Measurements from ENCODE around the gene HIRIP3.
A peak's percentile ranks its signal among the peaks of the same experiment; 100 is the strongest.

HIRIP3 gene

DNA sequence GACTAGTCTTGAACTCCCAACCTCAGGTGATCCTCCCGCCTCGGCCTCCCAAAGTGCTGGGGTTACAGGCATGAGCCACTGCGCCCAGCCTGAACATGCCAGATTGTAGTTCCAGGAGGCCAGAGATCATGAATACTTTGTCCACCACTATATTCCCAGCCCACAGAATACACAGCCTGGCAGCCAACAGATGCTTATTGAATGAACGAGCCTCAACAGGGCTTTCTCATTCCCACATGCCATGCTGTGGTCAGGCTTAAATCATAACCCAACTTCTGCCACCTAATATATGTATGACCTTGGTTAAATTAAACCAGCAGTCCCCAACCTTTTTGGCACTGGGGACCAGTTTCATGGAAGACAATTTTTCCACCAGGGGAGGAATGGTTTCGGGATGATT lies 36.7 kb downstream of the HIRIP3 start:
- Histone ChIP-seq H3K9me3 (ENCODE audit: control insufficient read depth, insufficient read depth, low read length) (no peaks in the 10 kb centered on the region), H3K27ac (ENCODE audit: low read length) (no peak overlapping the region), H3K36me3 (ENCODE audit: control insufficient read depth, insufficient read depth, low read length) (no peaks in the 10 kb centered on the region), H3K4me1 (ENCODE audit: control insufficient read depth, insufficient read depth, low read length) (peaks cover 3% of the 10 kb centered on the region; the same call in 1 of the 2 replicates), H3K4me3 (ENCODE audit: low read length) (no peak overlapping the region), H3K27me3 (ENCODE audit: control insufficient read depth, insufficient read depth, low read length) (no peaks in the 10 kb centered on the region)
- WGBS (ENCODE audit: insufficient coverage, insufficient read length): no CpG with 5 or more reads among the region's 5 CpGs
- DNase-seq (ENCODE audit: low read depth, low spot score): no peak

DNA sequence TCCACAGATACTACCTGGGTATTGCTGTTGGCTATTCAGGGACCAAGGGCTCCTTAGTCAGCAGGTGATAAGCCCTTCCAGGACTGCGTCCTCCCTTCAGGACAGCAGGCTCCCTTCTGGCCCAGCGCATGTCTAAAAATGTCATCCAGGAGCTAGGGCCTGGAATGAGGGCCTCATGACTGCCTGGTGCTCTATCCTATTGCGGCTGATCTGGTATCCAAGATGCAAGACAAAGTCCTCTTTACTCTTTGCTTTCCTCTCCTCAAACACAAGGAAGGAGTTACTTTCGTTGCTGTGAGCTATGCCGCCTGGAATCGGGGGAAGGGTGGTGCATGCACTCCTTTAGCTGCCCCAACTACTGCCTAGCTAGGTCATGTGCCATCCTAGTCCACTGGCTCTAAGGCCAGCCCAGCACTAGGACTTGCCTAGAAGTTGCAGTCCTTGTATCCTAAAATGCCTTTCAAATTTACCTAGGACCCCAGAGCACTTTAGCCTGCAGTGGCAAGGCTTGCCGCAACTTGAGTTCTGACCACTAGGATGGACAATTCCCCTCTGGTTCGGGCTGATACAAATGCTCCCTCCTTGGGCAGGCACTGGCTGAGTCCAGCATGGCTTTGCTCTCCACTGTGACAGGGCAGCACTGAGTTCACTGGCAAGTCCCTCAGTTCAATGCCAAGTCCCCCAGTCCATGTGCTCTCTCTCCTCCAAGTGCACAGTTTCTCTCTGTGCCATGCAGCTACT lies 43.6 kb downstream of the HIRIP3 start:
- H3K4me3 ChIP-seq (ENCODE audit: low read length): no peak overlapping the region
- H3K9me3 ChIP-seq (ENCODE audit: control insufficient read depth, insufficient read depth, low read length): no peaks in the 10 kb centered on the region
- 0 out of 2 replicates have a peak, but pooled peaks cover 2% of the 10 kb centered on the region for H3K4me1 ChIP-seq (ENCODE audit: control insufficient read depth, insufficient read depth, low read length)
- no peak for DNase-seq (ENCODE audit: low read depth, low spot score)
- no peak overlapping the region for H3K27ac ChIP-seq (ENCODE audit: low read length)
- WGBS (ENCODE audit: insufficient coverage, insufficient read length): no CpG with 5 or more reads among the region's 8 CpGs
- H3K36me3 ChIP-seq (ENCODE audit: control insufficient read depth, insufficient read depth, low read length): no peaks in the 10 kb centered on the region
- H3K27me3 ChIP-seq (ENCODE audit: control insufficient read depth, insufficient read depth, low read length): no peaks in the 10 kb centered on the region

- Histone ChIP-seq H3K4me1 (ENCODE audit: control insufficient read depth, insufficient read depth, low read length) (0 out of 2 replicates have a peak, but pooled peaks cover 2% of the 10 kb centered on the region), H3K27me3 (ENCODE audit: control insufficient read depth, insufficient read depth, low read length) (no peaks in the 10 kb centered on the region), H3K9me3 (ENCODE audit: control insufficient read depth, insufficient read depth, low read length) (no peaks in the 10 kb centered on the region), H3K27ac (ENCODE audit: low read length) (no peak overlapping the region), H3K4me3 (ENCODE audit: low read length) (no peak overlapping the region), H3K36me3 (ENCODE audit: control insufficient read depth, insufficient read depth, low read length) (no peaks in the 10 kb centered on the region)
- DNase-seq (ENCODE audit: low read depth, low spot score): no peak
- no CpG with 5 or more reads among the region's 4 CpGs for whole genome bisulfite sequencing (ENCODE audit: insufficient coverage, insufficient read length)
Observed at GRCh38 chr16:29950806-29951461, 44.5 kb downstream of the HIRIP3 start.

DNA sequence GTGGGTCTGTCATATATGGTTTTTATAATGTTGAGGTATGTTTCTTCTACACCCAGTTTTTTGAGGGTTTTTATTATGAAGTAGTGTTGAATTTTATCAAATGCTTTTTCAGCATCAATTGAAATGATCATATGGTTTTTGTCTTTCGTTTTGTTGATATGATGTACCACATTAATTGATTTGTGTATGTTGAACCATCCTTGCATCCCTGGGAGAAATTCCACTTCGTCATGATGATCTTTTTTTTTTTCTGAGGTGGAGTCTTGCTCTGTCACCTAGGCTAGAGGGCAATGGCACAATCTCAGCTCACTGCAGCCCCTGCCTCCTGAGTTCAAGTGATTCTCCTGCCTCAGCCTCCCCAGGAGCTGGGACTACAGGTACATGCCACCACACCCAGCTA lies 47.5 kb downstream of the HIRIP3 start:
- no peak overlapping the region for H3K27ac ChIP-seq (ENCODE audit: low read length)
- 0 out of 2 replicates have a peak, but pooled peaks cover 2% of the 10 kb centered on the region for H3K4me1 ChIP-seq (ENCODE audit: control insufficient read depth, insufficient read depth, low read length)
- H3K36me3 ChIP-seq (ENCODE audit: control insufficient read depth, insufficient read depth, low read length): no peaks in the 10 kb centered on the region
- no CpG with 5 or more reads among the region's 2 CpGs for WGBS (ENCODE audit: insufficient coverage, insufficient read length)
- H3K27me3 ChIP-seq (ENCODE audit: control insufficient read depth, insufficient read depth, low read length): no peaks in the 10 kb centered on the region
- DNase-seq (ENCODE audit: low read depth, low spot score): no peak
- H3K9me3 ChIP-seq (ENCODE audit: control insufficient read depth, insufficient read depth, low read length): no peaks in the 10 kb centered on the region
- no peak overlapping the region for H3K4me3 ChIP-seq (ENCODE audit: low read length)

DNA sequence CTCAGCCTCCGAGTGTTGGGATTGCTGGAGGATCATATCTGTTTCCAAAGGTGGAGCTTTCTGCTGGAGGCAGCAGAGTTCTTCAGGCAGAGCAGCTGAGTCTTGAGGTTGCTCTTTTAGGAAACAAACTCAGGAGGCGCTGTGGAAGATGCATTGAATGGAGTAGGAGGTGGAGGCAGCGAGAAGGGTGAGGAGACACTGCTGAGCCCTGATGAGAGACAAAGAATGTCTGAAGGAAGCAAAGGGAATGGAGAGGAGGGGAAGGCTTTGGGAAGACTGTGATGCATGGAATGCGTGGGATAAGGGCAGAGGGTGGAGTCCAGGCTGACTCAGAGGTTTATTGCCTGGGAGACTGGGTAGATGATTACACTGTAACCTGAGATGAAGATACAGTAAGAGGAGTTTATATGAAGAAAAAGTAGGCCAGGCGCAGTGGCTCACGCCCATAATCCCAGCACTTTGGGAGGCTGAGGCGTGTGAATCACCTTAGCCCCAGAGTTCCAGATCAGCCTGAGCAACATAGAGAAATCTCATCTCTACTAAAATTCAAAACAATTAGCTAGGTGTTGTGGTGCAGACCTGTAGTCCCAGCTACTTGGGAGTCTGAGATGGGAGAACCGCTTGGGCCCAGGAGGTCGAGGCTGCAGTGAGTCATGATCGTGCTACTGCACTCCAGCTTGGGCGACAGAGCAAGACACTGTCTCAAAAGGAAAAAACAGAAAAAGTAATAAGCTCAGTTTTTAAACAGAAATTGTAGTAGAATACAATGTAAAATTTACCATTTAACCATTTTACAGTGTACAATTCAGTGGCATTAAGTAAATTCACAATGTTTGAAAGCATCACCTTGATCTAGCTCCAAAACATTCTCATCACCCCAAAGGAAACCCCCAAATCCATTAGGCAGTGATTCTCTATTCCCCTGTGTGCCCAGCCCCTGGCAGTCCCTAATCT lies 51.3 kb downstream of the HIRIP3 start:
- Histone ChIP-seq H3K4me1 (ENCODE audit: control insufficient read depth, insufficient read depth, low read length) (no peaks in the 10 kb centered on the region), H3K27me3 (ENCODE audit: control insufficient read depth, insufficient read depth, low read length) (no peaks in the 10 kb centered on the region), H3K4me3 (ENCODE audit: low read length) (no peak overlapping the region), H3K27ac (ENCODE audit: low read length) (no peak overlapping the region), H3K36me3 (ENCODE audit: control insufficient read depth, insufficient read depth, low read length) (no peaks in the 10 kb centered on the region), H3K9me3 (ENCODE audit: control insufficient read depth, insufficient read depth, low read length) (no peaks in the 10 kb centered on the region)
- WGBS (ENCODE audit: insufficient coverage, insufficient read length): no CpG with 5 or more reads among the region's 11 CpGs
- DNase-seq (ENCODE audit: low read depth, low spot score): peak; percentile 47
